Panc1 (cell line): ENCODE data around the gene NAGPA. TPM values are rescaled to one million over a fixed set of nuclear protein-coding genes. Genes with fewer than 3 reads are reported as not detected.

ENCODE experiments used
- ATAC-seq: fragments of 200-7000 bp; cut with Tn5 transposase; 2 replicates; pipeline ENCODE4 v1.9.1; 2020; ENCODE audit warnings: mild to moderate bottlenecking, moderate library complexity
- BruUV-seq: library from RNA; stranded (reverse); fragments of 400-500 nt; replicated peaks from 2 replicates; lab custom pipeline; 2021; lab: Mats Ljungman, UMichigan
- CTCF ChIA-PET: fragments of 300-600 bp; sonication (Branson Sonifier 250); formaldehyde crosslinking; loops from one replicate; lab custom pipeline; 2022; ENCODE audit warnings: antibody characterized with exemption; lab: Charles Lee
- POLR2A ChIA-PET: fragments of 300-600 bp; sonication (Branson Sonifier 250); formaldehyde crosslinking; loops from one replicate; lab custom pipeline; 2022; ENCODE audit warnings: antibody characterized with exemption; lab: Charles Lee
- DNase-seq: peaks from one replicate; pipeline ENCODE4 v3.0.0-alpha.2; 2010; ENCODE audit warnings: low read depth, low spot score
- H3K27ac ChIP-seq: 2 replicates; pipeline ENCODE4 v1.5.1; 2011; ENCODE audit warnings: mild to moderate bottlenecking, low read length, inconsistent platforms
- H3K27me3 ChIP-seq: fragments of 200-500 bp; sonication (Bioruptor generic); 2 replicates; pipeline ENCODE4 v1.6.0; 2014; ENCODE audit warnings: low read length, inconsistent platforms; ENCODE audit not compliant: control insufficient read depth, insufficient read depth
- H3K36me3 ChIP-seq: fragments of 200-500 bp; sonication (Bioruptor generic); 2 replicates; pipeline ENCODE4 v1.5.1; 2014; ENCODE audit warnings: inconsistent platforms, mild to moderate bottlenecking, low read length, moderate library complexity; ENCODE audit not compliant: control insufficient read depth, insufficient read depth
- H3K4me1 ChIP-seq: 2 replicates; pipeline ENCODE4 v1.5.1; 2011; ENCODE audit warnings: inconsistent platforms, mild to moderate bottlenecking, low read length, moderate library complexity; ENCODE audit not compliant: control insufficient read depth, insufficient read depth
- H3K4me3 ChIP-seq, 2 experiments: 2 replicates each; pipeline ENCODE4 v1.5.1; 2011 to 2012; ENCODE audit warnings: low read depth in 2 of 2, low read length in 2 of 2, mild to moderate bottlenecking in 2 of 2, inconsistent platforms in 1 of 2, moderate library complexity in 1 of 2
- H3K9me3 ChIP-seq: fragments of 200-500 bp; sonication (Bioruptor generic); 2 replicates; pipeline ENCODE4 v1.5.1; 2014; ENCODE audit warnings: low read depth, mild to moderate bottlenecking, inconsistent platforms, low read length, moderate library complexity; ENCODE audit not compliant: control insufficient read depth, insufficient read depth
- CTCF ChIP-seq: fragments of 450-650 bp; IDR thresholded peaks from 2 replicates; pipeline ENCODE4 v1.5.1; 2017; ENCODE audit warnings: mild to moderate bottlenecking
- POLR2AphosphoS5 ChIP-seq: IDR thresholded peaks from 2 replicates; pipeline ENCODE4 v1.6.1; 2012; ENCODE audit warnings: mild to moderate bottlenecking, low read depth, low read length, moderate library complexity
- REST ChIP-seq, 2 experiments: IDR thresholded peaks; 2 replicates each; pipeline ENCODE4 v1.6.1; 2011 to 2012; ENCODE audit warnings: low read depth in 2 of 2, control low read depth in 1 of 2, low read length in 1 of 2, mild to moderate bottlenecking in 1 of 2, moderate library complexity in 1 of 2; ENCODE audit not compliant: insufficient read depth in 1 of 2
- SIN3A ChIP-seq: IDR thresholded peaks from 2 replicates; pipeline ENCODE4 v1.6.1; 2012; ENCODE audit warnings: low read depth, mild to moderate bottlenecking, low read length, moderate library complexity, borderline replicate concordance; ENCODE audit not compliant: insufficient read depth
- TCF7L2 ChIP-seq: IDR thresholded peaks from 2 replicates; pipeline ENCODE4 v1.6.1; 2011; ENCODE audit warnings: mild to moderate bottlenecking, low read depth, low read length, inconsistent platforms
- in situ Hi-C: cut with HindIII; loops from 2 replicates; pipeline ENCODE4 v1.10.0; 2016; ENCODE audit warnings: low sequenced_read_pairs, low pct_unique_long_range_greater_than_20kb
- intact Hi-C: fragments of 100-400 bp; cut with micrococcal nuclease; formaldehyde crosslinking; loops from one replicate; pipeline ENCODE4 v1.10.0; 2022; ENCODE audit not compliant: unreplicated experiment
- total RNA-seq: library from RNA; stranded (reverse); gene quantifications from one replicate; pipeline ENCODE4 v1.2.1, GENCODE V29; 2021; ENCODE audit not compliant: unreplicated experiment

Gene NAGPA
- total RNA-seq, 1 experiment from 2014 or later = 19.2 TPM

GRCh38 chr16:5008311-5008731 is 25.4 kb downstream of the NAGPA start:
- in situ Hi-C loops = no loop called here

GRCh38 chr16:5007256-5007655 is 26.5 kb downstream of the NAGPA start:
- Histone ChIP-seq H3K27ac (no peak overlapping the region), H3K9me3 (no peaks in the 10 kb centered on the region), H3K4me1 (no peaks in the 10 kb centered on the region), H3K4me3 (no peak overlapping the region), H3K27me3 (no peaks in the 10 kb centered on the region), H3K36me3 (no peaks in the 10 kb centered on the region)
- ATAC-seq (no peak), DNase-seq (no peak)
- POLR2A ChIA-PET = interaction anchor here (0.6 kb wide), 3 partner anchors 32 to 567 kb away, joined by 3 to 7 read pairs (median 5); no protein-coding TSS in a partner anchor
- in situ Hi-C loops (no loop called here), intact Hi-C loops (no loop called here)
- TF ChIP-seq CTCF (no peak), TCF7L2 (no peak), REST (IDR thresholded peaks at IDR 0.05; ENCODE audit: insufficient read depth in 1 of 2, low read depth in 2 of 2, low read length in 1 of 2) (no peak), SIN3A (no peak), POLR2AphosphoS5 (no peak)
- BruUV-seq = no TSS peak
- CTCF ChIA-PET = interaction anchor here (0.6 kb wide), 1 partner anchor 51 kb away, joined by 3 read pairs; no protein-coding TSS in a partner anchor

More at GRCh38 chr16:5008311-5008731, 25.4 kb downstream of the NAGPA start:
- Histone ChIP-seq H3K4me3 (no peak overlapping the region), H3K27ac (no peak overlapping the region), H3K27me3 (no peaks in the 10 kb centered on the region), H3K9me3 (no peaks in the 10 kb centered on the region), H3K4me1 (no peaks in the 10 kb centered on the region), H3K36me3 (no peaks in the 10 kb centered on the region)
- ATAC-seq = no peak
- no peak for DNase-seq
- intact Hi-C loops = no loop called here
- no TSS peak for BruUV-seq
- ChIA-PET POLR2A (no interaction called here), CTCF (no interaction called here)
- no peak for TF ChIP-seq CTCF
- TF ChIP-seq POLR2AphosphoS5 = no peak
- TF ChIP-seq REST (IDR thresholded peaks at IDR 0.05; ENCODE audit: insufficient read depth in 1 of 2, low read depth in 2 of 2, low read length in 1 of 2) = no peak
- no peak for TF ChIP-seq SIN3A
- TF ChIP-seq TCF7L2 = no peak
